K562 (cell line): ENCODE data around the gene PRCD. TPM values are rescaled to one million over a fixed set of nuclear protein-coding genes. Genes with fewer than 3 reads are reported as not detected.
A peak's percentile ranks its signal among the peaks of the same experiment; 100 is the strongest.

Source experiments
- ADNP ChIP-seq: fragments of 200-800 bp; sonication (Bioruptor generic); IDR thresholded peaks from 2 replicates; pipeline ENCODE4 v1.6.1; 2016; ENCODE audit warnings: missing genetic modification characterization, missing compliant biosample characterization
- ATF7 ChIP-seq: fragments of 450-650 bp; IDR thresholded peaks from 2 replicates; pipeline ENCODE4 v1.7.1; 2014; ENCODE audit warnings: mild to moderate bottlenecking, moderate library complexity
- CEBPG ChIP-seq, 3 experiments: fragments of 200-800 bp in 1 of 3; sonication (Bioruptor generic) in 1 of 3; sonication (generic) in 1 of 3; formaldehyde crosslinking in 1 of 3; IDR thresholded peaks in 2 of 3; conservative IDR thresholded peaks in 1 of 3; 2 replicates each; pipeline versions ENCODE4 v1.6.1 to v1.8.0; 2016 to 2022; ENCODE audit warnings: missing compliant biosample characterization in 2 of 3, missing genetic modification characterization in 2 of 3, mild to moderate bottlenecking in 1 of 3, missing genetic modification reagents in 1 of 3
- CHD1 ChIP-seq: fragments of 200-600 bp; sonication (generic); IDR thresholded peaks from one replicate; pipeline ENCODE4 v1.6.1; 2012; ENCODE audit warnings: mild to moderate bottlenecking, moderate library complexity, low read length, inconsistent platforms
- CXXC5 ChIP-seq: fragments of 250-450 bp; sonication (Bioruptor Pico); IDR thresholded peaks from 2 replicates; pipeline ENCODE4 v1.8.0; 2022; ENCODE audit warnings: inconsistent platforms, mild to moderate bottlenecking, moderate library complexity
- FIP1L1 ChIP-seq: fragments of 200-400 bp; formaldehyde crosslinking; IDR thresholded peaks from 2 replicates; pipeline ENCODE4 v1.6.1; 2018; ENCODE audit warnings: mild to moderate bottlenecking, low read depth, low read length; ENCODE audit not compliant: poor library complexity, severe bottlenecking
- KDM2B ChIP-seq: fragments of 250-450 bp; sonication (Bioruptor Pico); IDR thresholded peaks from 2 replicates; pipeline ENCODE4 v1.8.0; 2021; ENCODE audit warnings: mild to moderate bottlenecking, moderate library complexity
- L3MBTL2 ChIP-seq: fragments of 450-650 bp; IDR thresholded peaks from 2 replicates; pipeline ENCODE4 v1.6.1; 2016; ENCODE audit warnings: mild to moderate bottlenecking, moderate library complexity
- MYC ChIP-seq, 2 experiments: fragments of 250-450 bp in 1 of 2; sonication (Bioruptor Pico) in 1 of 2; IDR thresholded peaks; 2 replicates each; pipeline versions ENCODE4 v1.5.1 to v1.6.1; 2012 to 2021; ENCODE audit warnings: low read depth in 2 of 2, borderline replicate concordance in 1 of 2, improper control_type of control experiment in 1 of 2, low read length in 1 of 2, mild to moderate bottlenecking in 1 of 2, moderate library complexity in 1 of 2
- NFIX ChIP-seq: fragments of 250-450 bp; sonication (Bioruptor Pico); IDR thresholded peaks from 2 replicates; pipeline ENCODE4 v1.4.0; 2020; ENCODE audit warnings: low read depth, mild to moderate bottlenecking, moderate library complexity
- NRF1 ChIP-seq, 2 experiments: fragments of 450-650 bp; IDR thresholded peaks in 1 of 2; conservative IDR thresholded peaks in 1 of 2; 2 replicates each; pipeline ENCODE4 v1.6.1; 2014; ENCODE audit warnings: mild to moderate bottlenecking in 2 of 2
- PCBP2 ChIP-seq: fragments of 200-400 bp; formaldehyde crosslinking; IDR thresholded peaks from 2 replicates; pipeline ENCODE4 v1.6.1; 2018; ENCODE audit warnings: low read length, low read depth, mild to moderate bottlenecking, moderate library complexity; ENCODE audit not compliant: poor library complexity, severe bottlenecking
- POLR2G ChIP-seq: fragments of 200-400 bp; formaldehyde crosslinking; IDR thresholded peaks from 2 replicates; pipeline ENCODE4 v1.6.1; 2017; ENCODE audit warnings: low read depth, mild to moderate bottlenecking, antibody characterized with exemption, low read length, moderate library complexity
- ZFX ChIP-seq: sonication (generic); formaldehyde crosslinking; IDR thresholded peaks from 2 replicates; pipeline ENCODE4 v1.8.0; 2022; ENCODE audit warnings: mild to moderate bottlenecking, missing genetic modification reagents, moderate library complexity
- ZNF354B ChIP-seq: fragments of 250-450 bp; sonication (Bioruptor Pico); IDR thresholded peaks from 2 replicates; pipeline ENCODE4 v1.4.0; 2020
- polyA plus RNA-seq, 8 experiments: library from polyadenylated mRNA; depleted of rRNA in 4 of 8; stranded (reverse) in 5 of 8; unstranded in 3 of 8; fragments of >200 nt; fragmentation: Nextera tagmentation in 2 of 8; fragmentation: Illumina TruSeq in 1 of 8; extraction: Ambion mirVana in 2 of 8; extraction: Trizol in 1 of 8; gene quantifications; 2 replicates each; pipeline versions ENCODE4 v1.2.1 to v1.2.3, GENCODE V29; 2011 to 2014; ENCODE audit warnings: inconsistent platforms in 1 of 8, missing spikeins in 1 of 8
- total RNA-seq, 7 experiments: library from RNA; depleted of rRNA in 6 of 7; stranded (reverse); fragments of >200 nt in 6 of 7; fragmentation: Illumina TruSeq in 2 of 7; extraction: Trizol in 2 of 7; gene quantifications; 2 replicates each; pipeline versions ENCODE4 v1.2.1 to v1.2.3, GENCODE V29; 2011 to 2021; ENCODE audit warnings: low replicate concordance in 1 of 7
- TF ChIP-seq, protein P1 (sequence below): fragments of 450-650 bp; formaldehyde crosslinking; IDR thresholded peaks from 2 replicates; pipeline ENCODE4 v1.4.0; 2022; ENCODE audit warnings: missing genetic modification characterization
- TF ChIP-seq, protein P2 (sequence below): fragments of 250-450 bp; sonication (Bioruptor Pico); IDR thresholded peaks from 2 replicates; pipeline ENCODE4 v1.4.0; 2020; ENCODE audit warnings: mild to moderate bottlenecking
- TF ChIP-seq, protein P3 (sequence below): sonication (generic); formaldehyde crosslinking; IDR thresholded peaks from 2 replicates; pipeline ENCODE4 v1.8.0; 2022; ENCODE audit warnings: missing genetic modification reagents, mild to moderate bottlenecking, moderate library complexity, borderline replicate concordance

Gene PRCD
- total and polyA plus RNA-seq, 9 of the 15 experiments (the other 6 are each of a cell fraction or from before 2014, with no cell fraction given) = 0.20 to 0.25 (median 0.21) TPM; not detected in 6

- TF ChIP-seq, protein P1, sequence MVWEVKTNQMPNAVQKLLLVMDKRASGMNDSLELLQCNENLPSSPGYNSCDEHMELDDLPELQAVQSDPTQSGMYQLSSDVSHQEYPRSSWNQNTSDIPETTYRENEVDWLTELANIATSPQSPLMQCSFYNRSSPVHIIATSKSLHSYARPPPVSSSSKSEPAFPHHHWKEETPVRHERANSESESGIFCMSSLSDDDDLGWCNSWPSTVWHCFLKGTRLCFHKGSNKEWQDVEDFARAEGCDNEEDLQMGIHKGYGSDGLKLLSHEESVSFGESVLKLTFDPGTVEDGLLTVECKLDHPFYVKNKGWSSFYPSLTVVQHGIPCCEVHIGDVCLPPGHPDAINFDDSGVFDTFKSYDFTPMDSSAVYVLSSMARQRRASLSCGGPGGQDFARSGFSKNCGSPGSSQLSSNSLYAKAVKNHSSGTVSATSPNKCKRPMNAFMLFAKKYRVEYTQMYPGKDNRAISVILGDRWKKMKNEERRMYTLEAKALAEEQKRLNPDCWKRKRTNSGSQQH = no peak
- TF ChIP-seq ATF7 (peak; percentile 34; the same call in 1 of the 2 replicates), CHD1 (no peak), ZFX (CRISPR knock-in tag) (peak; percentile 52), ADNP (no peak), FIP1L1 (peak; percentile 36), CEBPG (CRISPR knock-in tag; IDR thresholded peaks at IDR 0.05) (no peak), CEBPG (tag; conservative IDR thresholded peaks at IDR 0.05 in 1 of 2, IDR thresholded peaks at IDR 0.05 in 1 of 2) (no peak), POLR2G (peak; percentile 77), NRF1 (conservative IDR thresholded peaks at IDR 0.05 in 1 of 2, IDR thresholded peaks at IDR 0.05 in 1 of 2) (peak in 1 of 2 experiments; percentile 79; a peak in 3 of 4 replicates), PCBP2 (no peak), MYC (IDR thresholded peaks at IDR 0.05; ENCODE audit: low read depth, low read length) (peak; percentile 34; the same call in 1 of the 2 replicates), MYC (CRISPR knock-in tag; IDR thresholded peaks at IDR 0.05; ENCODE audit: borderline replicate concordance, low read depth) (no peak), KDM2B (CRISPR knock-in tag) (0 out of 2 replicates have a peak, but pooled peaks have one; percentile 10), NFIX (CRISPR knock-in tag) (no peak), ZNF354B (no peak), L3MBTL2 (peak; percentile 69; the same call in 1 of the 2 replicates), CXXC5 (CRISPR knock-in tag) (peak; percentile 79)
- TF ChIP-seq, protein P2, sequence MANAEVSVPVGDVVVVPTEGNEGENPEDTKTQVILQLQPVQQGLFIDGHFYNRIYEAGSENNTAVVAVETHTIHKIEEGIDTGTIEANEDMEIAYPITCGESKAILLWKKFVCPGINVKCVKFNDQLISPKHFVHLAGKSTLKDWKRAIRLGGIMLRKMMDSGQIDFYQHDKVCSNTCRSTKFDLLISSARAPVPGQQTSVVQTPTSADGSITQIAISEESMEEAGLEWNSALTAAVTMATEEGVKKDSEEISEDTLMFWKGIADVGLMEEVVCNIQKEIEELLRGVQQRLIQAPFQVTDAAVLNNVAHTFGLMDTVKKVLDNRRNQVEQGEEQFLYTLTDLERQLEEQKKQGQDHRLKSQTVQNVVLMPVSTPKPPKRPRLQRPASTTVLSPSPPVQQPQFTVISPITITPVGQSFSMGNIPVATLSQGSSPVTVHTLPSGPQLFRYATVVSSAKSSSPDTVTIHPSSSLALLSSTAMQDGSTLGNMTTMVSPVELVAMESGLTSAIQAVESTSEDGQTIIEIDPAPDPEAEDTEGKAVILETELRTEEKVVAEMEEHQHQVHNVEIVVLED (CRISPR knock-in tag) = peak; percentile 47; the same call in 1 of the 2 replicates
- TF ChIP-seq, protein P3, sequence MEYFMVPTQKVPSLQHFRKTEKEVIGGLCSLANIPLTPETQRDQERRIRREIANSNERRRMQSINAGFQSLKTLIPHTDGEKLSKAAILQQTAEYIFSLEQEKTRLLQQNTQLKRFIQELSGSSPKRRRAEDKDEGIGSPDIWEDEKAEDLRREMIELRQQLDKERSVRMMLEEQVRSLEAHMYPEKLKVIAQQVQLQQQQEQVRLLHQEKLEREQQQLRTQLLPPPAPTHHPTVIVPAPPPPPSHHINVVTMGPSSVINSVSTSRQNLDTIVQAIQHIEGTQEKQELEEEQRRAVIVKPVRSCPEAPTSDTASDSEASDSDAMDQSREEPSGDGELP (CRISPR knock-in tag) = peak; percentile 84
Measured at GRCh38 chr17:76501018-76501826, 38.6 kb upstream of the PRCD start, which contains the start of gene RHBDF2 (continued).
